Lower leg skin (tissue), 3 donors: Measurements from ENCODE around the gene FARSB.

Source experiments
- CTCF ChIP-seq, 3 donors: fragments of 450-650 bp; IDR thresholded peaks; one replicate each; pipeline ENCODE4 v1.5.1; 2016; ENCODE audit warnings: antibody characterized with exemption in 3 of 3, mild to moderate bottlenecking in 3 of 3, moderate library complexity in 2 of 3
- POLR2A ChIP-seq, 2 donors: fragments of 450-650 bp; IDR thresholded peaks; one replicate each; pipeline ENCODE4 v1.6.1; 2016 to 2017; ENCODE audit warnings: antibody characterized with exemption in 2 of 2, mild to moderate bottlenecking in 1 of 2, moderate library complexity in 1 of 2

- TF ChIP-seq CTCF (IDR thresholded peaks at IDR 0.05): no peak
- no peak for TF ChIP-seq POLR2A (IDR thresholded peaks at IDR 0.05)
Observed at GRCh38 chr2:222641336-222641735, 14.6 kb downstream of the FARSB start.
